DMS 273 (cell line): ENCODE data around the gene SIPA1L3.

Source experiments
- DNase-seq: peaks from one replicate; lab custom pipeline; 2025; ENCODE audit not compliant: unreplicated experiment; lab: John Stamatoyannopoulos, UW

SIPA1L3 gene

DNA sequence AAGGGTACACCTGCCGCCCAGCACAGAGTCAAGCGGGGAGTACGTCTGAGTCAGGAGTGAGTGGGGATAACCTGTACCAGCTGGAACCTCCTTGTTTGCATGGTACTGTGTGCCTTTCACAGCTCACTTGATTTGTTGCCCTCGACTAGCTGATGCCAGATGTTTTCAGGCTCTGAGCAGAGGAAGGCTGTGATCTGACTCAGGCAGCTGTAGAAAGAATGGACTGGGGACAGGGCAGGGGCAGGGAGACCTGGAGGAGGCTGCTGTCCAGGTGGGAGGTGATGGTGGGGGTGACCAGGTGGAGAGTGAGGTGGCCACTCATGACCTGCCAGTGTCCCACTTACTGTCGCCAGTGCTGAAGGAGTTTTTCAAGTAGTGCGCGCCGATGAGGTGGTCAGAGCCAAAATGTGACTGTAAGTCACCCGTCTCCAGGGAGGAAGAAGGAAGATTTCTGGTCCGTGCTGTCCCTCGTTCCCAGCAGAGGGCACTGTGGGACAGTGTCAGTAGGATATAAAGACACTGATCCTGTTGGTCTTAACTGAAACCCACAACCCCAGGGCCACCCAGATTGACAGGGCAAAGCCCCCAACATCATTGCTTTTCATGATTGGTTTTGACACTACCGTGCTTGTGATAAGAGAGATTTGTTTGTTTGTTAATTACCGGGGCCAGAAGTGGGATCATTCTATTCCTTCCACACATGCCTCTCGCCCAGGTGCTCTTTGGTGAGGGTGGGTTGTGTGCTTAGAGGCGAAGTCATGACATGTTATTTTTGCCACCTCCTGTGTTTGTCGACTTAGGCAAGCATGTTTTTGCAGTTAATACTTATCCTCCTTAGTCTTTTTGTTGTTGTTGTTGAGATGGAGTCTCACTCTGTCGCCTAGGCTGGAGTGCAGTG is 188.7 kb downstream of the SIPA1L3 start:
- DNase-seq: peak; percentile 84

DNA sequence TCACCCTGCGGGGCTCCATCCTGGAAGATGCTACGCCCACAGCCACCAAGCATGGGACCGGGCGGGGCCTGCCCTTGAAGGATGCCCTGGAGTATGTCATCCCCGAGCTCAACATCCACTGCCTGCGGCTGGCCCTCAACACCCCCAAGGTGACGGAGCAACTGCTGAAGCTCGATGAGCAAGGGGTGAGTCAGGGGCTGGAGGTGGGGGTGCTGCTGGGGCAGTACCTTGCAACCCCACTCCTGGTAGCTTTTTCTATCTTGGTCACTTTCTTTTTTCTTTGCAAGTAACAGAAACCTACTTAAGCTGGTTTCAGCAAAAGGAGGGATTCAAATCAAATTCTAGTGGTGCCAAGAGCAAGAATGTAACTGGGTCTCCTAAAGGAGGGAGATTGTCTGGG is 193.0 kb downstream of the SIPA1L3 start:
- DNase-seq: no peak

DNA sequence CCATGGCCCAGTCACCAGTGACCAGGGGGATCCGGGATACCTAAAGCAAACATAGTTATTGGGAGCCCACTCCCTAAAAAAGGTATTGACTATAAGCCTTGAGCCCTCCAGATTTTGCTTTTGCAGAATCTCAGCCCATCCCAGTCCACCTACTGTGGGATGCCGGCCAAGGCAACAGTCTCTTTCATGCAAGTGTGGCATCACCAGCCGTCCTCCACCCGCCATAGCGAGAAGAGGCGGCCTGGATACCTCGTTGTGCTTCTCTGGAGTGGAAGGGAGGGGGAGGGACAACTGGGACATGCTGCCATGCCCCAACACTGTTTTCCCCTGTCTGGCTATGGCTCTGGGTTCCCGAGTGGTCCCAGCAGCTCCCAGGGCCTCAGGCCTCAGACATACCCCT is 193.6 kb downstream of the SIPA1L3 start:
- DNase-seq: no peak

DNA sequence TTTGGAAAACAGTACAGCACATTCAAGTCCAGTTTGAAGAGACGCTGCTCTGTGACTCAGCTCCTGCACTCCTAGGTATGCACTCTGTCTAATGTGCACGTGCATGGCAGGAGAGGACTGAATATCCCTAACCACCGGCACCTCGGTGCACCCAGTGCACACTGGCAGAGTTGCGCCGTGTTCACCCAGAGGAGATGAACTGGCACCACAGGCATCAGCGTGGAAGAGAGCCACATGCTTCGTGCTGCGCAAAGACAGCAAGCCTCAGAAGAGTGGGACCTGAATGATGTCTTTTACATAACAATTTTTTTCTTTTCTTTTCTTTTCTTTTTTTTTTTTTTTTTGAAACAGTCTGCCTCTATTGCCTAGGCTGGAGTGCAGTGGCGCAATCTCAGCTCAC is 194.7 kb downstream of the SIPA1L3 start:
- DNase-seq: no peak

DNA sequence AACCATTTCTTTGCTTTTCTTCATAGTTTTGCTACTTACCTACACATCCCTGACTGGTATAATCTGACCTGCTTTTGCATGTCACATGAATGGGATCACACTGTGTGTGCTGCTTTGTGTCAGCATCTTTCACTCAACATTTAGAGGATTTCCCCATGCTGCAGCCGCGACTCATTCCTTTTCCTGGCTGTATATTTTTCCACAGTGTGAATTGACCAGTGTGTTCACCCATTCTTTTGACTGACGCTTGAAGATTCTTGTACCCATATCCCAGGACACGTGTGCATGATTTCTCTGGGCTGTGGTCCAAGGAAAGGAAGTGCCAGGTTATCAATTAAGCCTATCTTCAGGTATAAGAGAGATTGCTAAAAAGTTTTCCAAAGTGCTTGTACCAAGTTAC is 198.6 kb downstream of the SIPA1L3 start:
- DNase-seq: no peak

DNA sequence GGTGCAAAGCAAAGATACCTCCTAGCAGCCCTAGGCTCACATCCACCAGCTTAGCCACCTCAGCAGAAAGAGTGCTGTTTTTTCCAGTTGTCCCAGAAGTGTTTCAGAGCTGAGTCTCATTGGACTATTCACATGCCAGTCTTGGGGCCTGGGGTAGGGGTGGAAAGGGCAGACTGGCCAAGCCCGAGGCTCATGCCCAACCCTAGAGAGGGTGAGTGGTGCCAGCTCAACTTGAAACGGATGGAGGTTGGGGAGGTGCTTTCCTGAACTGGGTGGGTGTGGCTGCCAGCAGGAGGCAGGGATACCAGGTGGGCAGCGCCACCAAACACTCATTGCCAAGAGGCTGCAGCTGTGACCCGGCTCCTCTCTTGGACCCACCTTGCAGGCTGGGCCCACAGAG is 200.1 kb downstream of the SIPA1L3 start:
- no peak for DNase-seq

DNA sequence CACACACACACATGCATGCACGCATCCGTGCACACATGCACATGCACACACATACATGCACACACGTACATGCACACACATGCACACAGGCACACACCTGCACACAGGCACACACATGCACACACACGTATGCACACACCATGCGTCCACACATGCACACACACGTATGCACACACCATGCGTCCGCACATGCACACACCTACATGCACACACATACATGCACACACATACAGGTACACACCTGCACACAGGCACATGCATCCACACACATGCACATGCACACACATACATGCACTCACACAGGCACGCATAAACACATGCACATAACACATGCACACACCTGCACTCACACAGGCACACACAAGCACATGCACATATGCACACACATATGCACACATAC is 204.9 kb downstream of the SIPA1L3 start:
- DNase-seq: no peak

DNA sequence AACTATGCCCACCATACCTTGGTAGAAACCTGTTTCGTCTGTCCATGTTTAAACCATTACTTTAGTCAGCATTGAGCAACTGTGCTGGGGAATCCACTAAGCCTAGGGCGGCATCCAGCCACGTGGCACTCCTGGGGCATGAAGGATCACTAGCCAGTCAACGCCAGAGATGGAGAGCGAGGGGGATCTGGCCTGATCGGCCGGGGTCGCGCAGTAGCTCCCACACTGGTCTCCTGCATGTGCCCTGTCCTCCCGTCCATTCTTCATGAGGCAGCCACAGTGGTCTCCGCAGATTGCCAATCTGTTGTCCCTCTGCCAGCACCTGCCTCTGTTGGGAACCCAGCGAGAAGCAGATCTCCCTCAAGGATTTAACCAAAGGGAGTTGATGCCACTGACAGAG is 207.6 kb downstream of the SIPA1L3 start:
- DNase-seq: no peak

DNA sequence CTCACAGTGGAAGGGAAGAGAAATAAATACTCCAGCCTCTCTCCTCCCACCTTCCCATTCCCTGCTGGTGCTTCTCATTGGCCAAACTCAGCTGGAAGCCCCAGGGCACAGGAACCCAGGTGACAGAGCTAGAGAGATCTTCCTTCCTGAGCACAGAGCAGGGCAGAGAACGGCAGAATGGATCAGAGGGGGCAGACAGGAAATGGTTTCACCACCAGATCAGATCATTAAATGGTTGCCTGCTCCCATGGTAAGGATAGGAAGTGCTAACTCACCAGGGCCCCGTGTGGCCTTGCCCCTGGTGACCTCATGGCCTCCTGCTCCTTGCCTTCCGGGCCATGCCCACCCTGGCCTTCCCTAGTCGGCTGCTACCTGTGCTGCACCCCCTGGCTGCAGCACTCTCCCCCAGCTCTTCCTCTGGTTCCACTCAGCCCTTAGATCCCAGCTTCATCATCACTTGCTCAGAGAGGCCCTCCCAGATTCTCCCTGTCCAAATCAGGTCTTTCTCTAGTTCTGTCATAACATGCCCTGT is 208.3 kb downstream of the SIPA1L3 start:
- no peak for DNase-seq

DNA sequence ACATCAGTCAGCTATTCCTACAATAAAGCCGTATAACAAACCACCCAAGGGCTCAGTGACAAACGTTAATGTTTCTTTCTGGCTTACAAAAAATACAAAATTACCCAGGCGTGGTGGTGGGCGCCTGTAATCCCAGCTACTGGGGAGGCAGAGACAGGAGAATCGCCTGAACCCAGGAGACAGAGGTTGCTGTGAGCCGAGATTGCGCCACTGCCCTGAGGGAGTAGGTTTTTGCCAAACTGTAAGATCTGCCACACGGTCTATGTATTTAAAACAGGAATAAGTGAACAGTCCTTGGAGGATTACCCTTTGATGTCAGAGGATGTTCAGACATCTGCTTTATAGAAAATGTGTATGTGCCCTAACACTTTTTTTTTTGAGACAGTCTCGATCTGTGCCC is 211.2 kb downstream of the SIPA1L3 start:
- no peak for DNase-seq

DNA sequence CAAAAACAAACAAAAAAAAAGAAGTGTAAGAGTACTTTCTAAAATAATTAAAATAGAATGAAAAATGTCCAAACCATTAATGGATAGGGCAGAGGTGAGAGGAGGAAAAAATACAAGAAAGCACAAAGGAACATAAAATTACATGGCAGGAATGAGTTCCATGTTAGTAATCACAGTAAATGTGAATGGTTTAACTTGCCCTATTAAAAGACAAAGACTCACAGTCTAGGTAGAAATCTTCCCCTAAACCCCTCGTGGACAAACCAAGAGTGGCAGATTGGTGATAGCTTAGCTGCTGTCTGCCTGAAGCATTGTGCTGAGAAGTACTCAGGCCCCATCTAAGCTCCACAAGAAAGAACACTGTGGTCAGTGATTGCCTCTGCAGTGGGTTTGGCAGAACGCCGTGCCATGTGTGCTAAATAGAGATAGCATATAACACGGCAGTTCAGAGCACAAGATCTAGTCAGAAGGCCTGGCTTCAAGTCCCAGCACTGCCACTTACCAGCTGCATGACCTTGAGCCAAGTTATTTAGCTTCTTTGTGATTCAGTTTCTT is 213.5 kb downstream of the SIPA1L3 start:
- no peak for DNase-seq

DNA sequence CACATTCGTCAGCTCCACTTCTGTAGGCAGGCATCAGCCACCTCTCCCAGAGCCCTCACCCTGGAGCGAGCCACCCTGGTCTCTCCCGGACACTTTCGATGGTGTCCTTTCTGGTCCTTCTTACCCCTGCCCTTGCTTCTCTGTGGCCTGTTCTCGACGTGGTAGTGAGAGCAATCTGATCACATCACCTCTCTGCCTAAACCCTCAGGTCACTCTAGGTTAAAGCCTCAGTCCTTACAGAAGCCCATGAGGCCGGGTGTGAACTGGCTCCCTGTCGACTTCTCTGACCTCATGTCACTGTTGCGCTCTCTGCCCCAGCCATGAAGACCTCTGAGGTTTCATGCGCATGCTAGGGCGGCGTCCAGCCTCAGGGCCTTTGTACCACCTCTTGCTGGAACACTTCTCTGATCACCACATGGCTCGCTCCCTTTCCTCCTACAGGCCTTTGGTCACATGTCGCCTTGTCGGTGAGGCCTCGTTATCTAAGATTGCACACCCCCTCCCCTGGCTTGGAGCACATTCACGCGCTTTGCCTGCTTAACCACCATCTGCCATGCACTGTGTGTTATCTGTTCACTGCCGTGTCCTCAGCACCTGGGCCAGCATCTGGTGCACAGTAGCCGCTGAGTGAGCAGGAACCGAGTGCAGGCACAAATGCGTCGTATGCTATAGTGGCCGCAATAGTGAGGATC is 215.5 kb downstream of the SIPA1L3 start:
- peak; percentile 87 for DNase-seq

DNA sequence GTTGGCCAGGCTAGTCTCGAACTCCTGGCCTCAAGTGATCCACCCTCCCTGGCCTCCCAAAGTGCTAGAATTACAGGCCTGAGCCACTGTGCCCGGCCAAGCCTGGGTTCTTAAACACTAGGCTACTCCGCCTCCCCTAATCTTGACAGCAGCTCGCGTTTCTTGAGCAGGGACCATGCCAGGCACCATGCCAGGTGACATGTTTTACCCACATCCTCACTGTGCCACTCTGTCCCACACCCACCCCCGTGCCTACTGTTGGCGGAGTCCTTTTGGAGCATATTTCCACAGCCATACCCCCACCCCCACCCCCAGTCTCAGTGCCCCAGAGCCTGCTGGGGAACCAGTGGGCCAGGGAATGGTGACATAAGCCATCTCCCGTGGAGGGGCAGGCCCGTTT is 218.2 kb downstream of the SIPA1L3 start:
- no peak for DNase-seq

DNA sequence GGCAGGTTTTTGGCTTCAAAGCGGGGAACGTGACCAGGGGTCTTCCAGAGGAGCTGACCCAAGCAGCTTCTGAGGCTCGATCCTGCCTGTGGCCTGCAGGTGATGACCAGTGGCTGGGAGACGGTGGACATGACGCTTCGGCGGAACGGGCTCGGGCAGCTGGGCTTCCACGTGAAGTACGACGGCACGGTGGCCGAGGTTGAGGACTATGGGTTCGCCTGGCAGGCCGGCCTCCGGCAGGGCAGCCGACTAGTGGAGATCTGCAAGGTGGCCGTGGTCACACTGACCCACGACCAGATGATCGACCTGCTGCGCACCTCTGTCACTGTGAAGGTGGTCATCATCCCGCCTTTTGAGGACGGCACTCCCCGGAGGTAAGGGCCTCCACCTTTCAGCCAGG is 223.4 kb downstream of the SIPA1L3 start:
- no peak for DNase-seq

DNA sequence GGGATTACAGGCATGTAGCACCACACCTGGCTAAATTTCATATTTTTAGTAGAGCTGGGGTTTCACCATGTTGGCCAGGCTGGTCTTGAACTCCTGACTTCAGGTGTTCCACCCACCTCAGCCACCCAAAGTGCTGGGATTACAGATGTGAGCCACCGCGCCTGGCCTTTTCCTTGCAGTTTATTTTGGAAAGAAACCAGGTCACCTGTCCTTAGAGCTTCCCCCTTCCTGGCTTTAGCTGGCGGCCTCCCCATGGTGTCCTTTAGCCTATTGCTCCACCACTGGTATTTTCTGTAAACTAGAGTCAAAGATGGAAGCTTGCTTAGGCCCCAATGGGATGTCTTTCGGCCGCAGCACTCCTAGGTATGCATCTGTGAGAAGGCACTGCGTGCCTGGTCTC is 225.8 kb downstream of the SIPA1L3 start:
- no peak for DNase-seq

DNA sequence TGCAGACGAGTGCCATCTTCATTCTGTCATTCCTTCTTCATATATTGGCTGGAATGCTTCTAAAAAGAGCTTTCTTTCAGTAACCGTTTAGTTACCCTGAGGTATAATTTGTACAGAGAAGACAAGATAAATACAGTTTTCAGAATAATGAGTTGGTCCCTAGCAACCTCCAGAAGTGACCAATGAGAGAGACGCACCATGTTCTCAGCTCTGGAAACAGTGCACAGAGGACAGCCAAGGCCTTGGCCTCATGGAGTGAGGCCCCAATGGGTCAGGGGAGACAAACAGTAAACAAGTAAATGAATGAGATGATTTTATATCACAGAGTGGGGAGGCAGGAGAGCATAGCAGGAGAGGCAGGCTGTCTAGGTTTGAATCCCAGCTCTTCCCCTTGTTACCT is 226.3 kb downstream of the SIPA1L3 start:
- DNase-seq: no peak

DNA sequence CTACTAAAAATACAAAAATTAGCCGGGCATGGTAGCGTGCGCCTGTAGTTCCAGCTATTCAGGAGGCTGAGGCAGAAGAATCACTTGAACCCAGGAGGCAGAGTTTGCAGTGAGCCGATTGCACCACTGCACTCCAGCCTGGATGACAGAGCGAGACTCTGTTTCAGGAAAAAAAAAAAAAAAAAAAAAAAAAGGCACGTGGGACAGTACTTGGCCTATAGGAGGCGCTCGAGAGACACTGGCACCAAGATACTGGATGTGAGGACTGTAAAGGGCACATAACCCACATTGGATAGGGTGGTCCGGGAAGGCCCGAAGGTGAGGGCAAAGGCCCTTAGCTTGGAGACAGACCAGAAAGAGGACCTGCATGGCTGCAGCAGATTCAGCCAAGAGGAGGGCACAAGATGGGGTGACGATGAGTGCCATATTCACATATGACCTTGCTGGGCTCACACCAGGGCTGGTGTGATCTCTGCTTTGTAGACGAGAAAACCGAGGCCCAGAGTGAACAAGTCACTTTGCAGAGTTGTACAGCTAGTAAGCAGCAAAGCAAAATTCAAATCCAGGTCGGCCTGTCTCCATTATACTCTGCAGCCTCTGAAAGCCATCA is 227.6 kb downstream of the SIPA1L3 start:
- DNase-seq: peak; percentile 75

DNA sequence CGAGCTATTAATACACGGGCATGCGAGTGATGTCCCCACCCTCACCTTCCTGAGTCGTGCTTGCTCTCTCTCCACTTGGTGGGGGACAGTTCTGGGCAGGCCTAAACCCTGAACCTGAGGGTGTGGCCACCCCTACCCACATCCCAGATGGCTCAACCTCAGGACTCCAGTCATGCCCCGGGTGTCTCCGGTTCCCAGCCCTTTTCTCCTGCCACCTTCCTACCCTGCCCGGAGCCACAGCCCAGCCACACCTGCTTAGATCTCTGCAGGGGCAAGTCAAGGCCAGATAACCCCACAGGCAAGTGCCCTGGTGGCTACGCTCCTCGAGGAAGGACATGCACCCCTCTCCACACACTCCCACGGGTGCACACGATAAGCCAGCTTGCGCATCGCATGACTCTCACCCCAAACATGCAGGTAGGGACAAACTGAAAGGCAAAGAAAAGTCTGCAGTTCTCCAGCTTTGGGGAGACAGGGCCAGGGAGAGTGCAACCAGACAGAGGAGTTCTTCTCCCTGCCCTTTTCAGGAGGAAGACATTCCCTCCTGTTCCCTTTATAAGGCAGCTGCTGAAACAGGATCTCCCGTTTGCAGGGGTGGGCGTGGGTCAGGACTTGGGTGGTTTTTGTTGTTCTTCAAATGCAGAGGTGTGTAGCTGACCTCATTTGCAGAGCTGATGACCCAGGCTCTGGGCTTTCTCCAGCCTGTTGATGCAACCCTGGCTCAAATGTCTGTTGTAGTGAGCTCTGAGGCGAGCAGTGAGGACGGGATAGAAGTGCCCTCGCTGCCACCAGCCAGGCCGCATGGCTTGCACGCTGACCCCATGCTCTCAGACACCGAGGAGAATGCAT is 228.4 kb downstream of the SIPA1L3 start:
- DNase-seq: no peak

DNA sequence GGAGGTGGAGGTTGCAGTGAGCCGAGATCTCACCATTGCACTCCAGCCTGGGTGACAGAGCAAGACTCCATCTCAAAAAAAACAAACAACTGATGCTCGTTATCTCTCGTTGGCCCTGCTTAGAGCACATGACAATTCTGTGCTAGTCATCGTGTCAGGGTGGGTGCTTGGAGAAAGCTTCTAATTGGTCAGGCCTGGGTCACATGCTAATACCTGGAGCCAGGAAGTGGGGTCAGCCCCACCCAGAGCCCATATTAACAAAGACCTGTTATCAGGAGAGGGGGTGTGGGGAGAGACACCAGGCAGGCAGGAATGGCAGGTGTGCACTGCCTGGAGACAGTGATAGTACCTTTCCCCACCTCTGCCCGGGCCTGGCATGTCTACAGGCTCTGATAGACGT is 232.1 kb downstream of the SIPA1L3 start:
- DNase-seq: no peak

DNA sequence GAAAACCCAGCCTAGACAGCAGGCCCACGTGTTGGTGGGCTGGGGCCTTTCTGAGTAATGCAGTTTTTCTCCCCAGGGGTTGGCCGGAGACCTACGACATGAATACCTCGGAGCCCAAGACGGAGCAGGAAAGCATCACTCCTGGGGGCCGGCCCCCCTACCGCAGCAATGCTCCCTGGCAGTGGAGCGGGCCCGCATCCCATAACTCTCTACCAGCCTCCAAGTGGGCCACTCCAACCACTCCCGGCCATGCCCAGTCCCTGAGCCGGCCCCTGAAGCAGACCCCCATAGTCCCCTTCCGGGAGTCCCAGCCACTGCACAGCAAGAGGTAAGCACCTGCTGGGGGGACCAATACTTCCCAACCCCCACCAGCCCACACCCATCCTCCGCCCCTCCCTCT is 234.1 kb downstream of the SIPA1L3 start:
- no peak for DNase-seq
